ENCODE measurements around the gene ITGAE.
"Not testable (repeated sequence)": the region's sequence is repeated elsewhere in the genome, so short reads cannot be mapped to it uniquely, and the experiment has no call there.

The ITGAE gene

GRCh38 chr17:3795390-3796102 is 5.4 kb downstream of the ITGAE start:
- DNase-seq (ENCODE audit: low spot score) = peak; percentile 56

- no peak for DNase-seq (ENCODE audit: low spot score)
Observed at GRCh38 chr17:3794557-3795389, 6.2 kb downstream of the ITGAE start.

GRCh38 chr17:3794152-3794551 is 6.8 kb downstream of the ITGAE start:
- not testable (repeated sequence) for DNase-seq (ENCODE audit: low spot score)

GRCh38 chr17:3793258-3793657 is 7.7 kb downstream of the ITGAE start:
- DNase-seq (ENCODE audit: low spot score) = not testable (repeated sequence)

- no peak for DNase-seq (ENCODE audit: low spot score)
Observed at GRCh38 chr17:3792481-3792880, 8.5 kb downstream of the ITGAE start.

GRCh38 chr17:3788200-3788599 is 12.8 kb downstream of the ITGAE start:
- no peak for DNase-seq (ENCODE audit: low spot score)

- not testable (repeated sequence) for DNase-seq (ENCODE audit: low spot score)
Observed at GRCh38 chr17:3785323-3785722, 15.7 kb downstream of the ITGAE start.

GRCh38 chr17:3782751-3783150 is 18.2 kb downstream of the ITGAE start:
- DNase-seq (ENCODE audit: low spot score) = no peak

GRCh38 chr17:3780986-3781385 is 20.0 kb downstream of the ITGAE start:
- DNase-seq (ENCODE audit: low spot score) = no peak

- DNase-seq (ENCODE audit: low spot score) = no peak
Observed at GRCh38 chr17:3777366-3778120, 23.4 kb downstream of the ITGAE start.

- DNase-seq (ENCODE audit: low spot score) = no peak
Observed at GRCh38 chr17:3773966-3774365, 27.0 kb downstream of the ITGAE start.

- no peak for DNase-seq (ENCODE audit: low spot score)
Observed at GRCh38 chr17:3773511-3773910, 27.5 kb downstream of the ITGAE start.

GRCh38 chr17:3772764-3773163 is 28.2 kb downstream of the ITGAE start:
- no peak for DNase-seq (ENCODE audit: low spot score)

GRCh38 chr17:3771140-3771539 is 29.8 kb downstream of the ITGAE start:
- DNase-seq (ENCODE audit: low spot score) = no peak

GRCh38 chr17:3770466-3770865 is 30.5 kb downstream of the ITGAE start:
- DNase-seq (ENCODE audit: low spot score) = peak; percentile 35

- no peak for DNase-seq (ENCODE audit: low spot score)
Observed at GRCh38 chr17:3768769-3769168, 32.2 kb downstream of the ITGAE start.

GRCh38 chr17:3768341-3768740 is 32.6 kb downstream of the ITGAE start:
- DNase-seq (ENCODE audit: low spot score) = no peak

GRCh38 chr17:3766779-3767178 is 34.2 kb downstream of the ITGAE start:
- no peak for DNase-seq (ENCODE audit: low spot score)

- no peak for DNase-seq (ENCODE audit: low spot score)
Observed at GRCh38 chr17:3765981-3766380, 35.0 kb downstream of the ITGAE start.

GRCh38 chr17:3763777-3764170 is 37.2 kb downstream of the ITGAE start:
- no peak for DNase-seq (ENCODE audit: low spot score)

GRCh38 chr17:3762922-3763776 is 37.8 kb downstream of the ITGAE start:
- DNase-seq (ENCODE audit: low spot score) = no peak

- DNase-seq (ENCODE audit: low spot score) = no peak
Observed at GRCh38 chr17:3761918-3762380, 39.0 kb downstream of the ITGAE start.

Data from germinal center (tissue), 1 donor.